ENCODE measurements around the gene ANK2.
"Not testable (repeated sequence)": the region's sequence is repeated elsewhere in the genome, so short reads cannot be mapped to it uniquely, and the experiment has no call there.

Gene ANK2

GRCh38 chr4:113052379-113052951 is 3.0 kb downstream of the ANK2 start:
- DNase-seq, result no peak

DNA sequence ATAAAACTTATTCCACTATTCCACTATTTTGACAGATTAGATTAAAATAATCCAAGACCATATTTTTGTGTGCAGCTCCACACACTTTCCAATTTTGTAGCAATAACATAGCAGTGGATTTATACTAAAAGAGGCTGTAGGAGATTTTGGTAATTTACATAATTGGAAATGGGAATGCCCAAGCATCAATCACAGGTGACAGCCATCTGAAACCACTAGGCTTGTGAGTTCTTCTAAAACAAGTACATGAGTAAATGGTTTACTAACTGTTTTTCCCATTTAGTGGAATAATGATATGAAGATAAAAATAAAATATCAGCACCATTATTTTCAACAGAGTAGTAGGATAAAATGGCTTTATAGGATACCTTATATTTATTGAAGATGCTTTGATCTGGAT is 4.4 kb downstream of the ANK2 start:
- DNase-seq, result no peak

- DNase-seq, result no peak
These were observed 6.9 kb downstream of the ANK2 start for GRCh38 chr4:113056318-113056717.

DNA sequence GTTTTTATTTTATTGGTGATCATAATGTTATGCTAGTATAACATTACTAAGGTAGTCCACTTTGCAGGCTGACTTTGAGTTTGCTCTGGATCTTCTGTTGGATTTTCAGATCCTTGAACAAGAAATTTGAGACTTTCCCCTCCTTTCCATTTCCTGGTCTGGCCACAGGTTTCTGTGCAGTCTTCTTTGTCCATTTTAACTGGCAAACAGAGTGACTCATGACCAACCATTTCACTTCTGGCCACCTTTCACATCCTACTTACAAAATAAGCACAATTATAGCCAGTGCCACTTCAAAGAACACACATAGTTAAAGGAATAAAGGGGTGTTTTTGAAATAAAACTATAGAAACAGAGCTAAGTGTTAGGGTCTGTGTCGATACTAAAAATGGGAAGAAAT is 8.4 kb downstream of the ANK2 start:
- no peak for DNase-seq

- no peak for DNase-seq
These were observed 10.2 kb downstream of the ANK2 start for GRCh38 chr4:113059449-113060182.

DNA sequence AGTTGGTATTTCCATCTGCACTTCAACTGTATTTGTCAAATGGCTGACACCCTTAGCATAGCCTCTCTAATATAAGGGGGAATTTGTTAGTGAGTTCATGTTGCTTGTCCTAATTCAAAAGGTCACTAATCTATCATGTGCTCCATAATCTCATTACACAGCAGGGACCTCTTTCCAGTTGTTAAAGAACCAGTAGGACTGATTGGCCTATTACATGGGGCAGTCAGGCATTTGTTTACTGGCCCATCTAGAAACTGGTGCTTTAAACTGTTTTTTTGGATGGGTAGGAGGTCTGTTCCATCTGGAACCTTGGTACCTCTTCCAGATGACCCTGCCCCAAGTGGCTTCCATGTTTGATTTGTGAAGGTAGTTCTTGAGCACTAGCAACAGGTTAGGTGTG is 11.4 kb downstream of the ANK2 start:
- DNase-seq, result no peak

DNA sequence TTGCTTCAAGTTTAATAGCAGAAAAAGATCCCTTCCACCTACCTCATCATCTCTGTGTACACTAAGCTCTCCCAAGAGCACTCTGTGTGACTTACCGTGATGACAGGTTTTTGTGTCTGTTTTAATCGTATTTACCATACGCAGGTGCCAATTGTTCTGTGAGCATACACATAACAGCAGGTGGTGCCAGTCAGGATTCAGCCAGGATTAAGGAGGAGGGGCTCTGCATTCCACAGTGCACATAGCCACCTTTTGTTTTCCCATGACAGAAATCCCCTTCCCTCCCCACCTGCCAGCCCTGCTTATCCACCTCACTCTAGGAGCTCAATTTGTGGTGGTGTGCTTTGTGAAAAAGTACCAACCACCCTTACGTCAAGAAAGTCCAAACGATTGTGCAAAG is 14.8 kb downstream of the ANK2 start:
- no peak for DNase-seq

- no peak for DNase-seq
These were observed 16.2 kb downstream of the ANK2 start for GRCh38 chr4:113065629-113066028.

GRCh38 chr4:113068771-113069170 is 19.3 kb downstream of the ANK2 start:
- DNase-seq, result not testable (repeated sequence)

DNA sequence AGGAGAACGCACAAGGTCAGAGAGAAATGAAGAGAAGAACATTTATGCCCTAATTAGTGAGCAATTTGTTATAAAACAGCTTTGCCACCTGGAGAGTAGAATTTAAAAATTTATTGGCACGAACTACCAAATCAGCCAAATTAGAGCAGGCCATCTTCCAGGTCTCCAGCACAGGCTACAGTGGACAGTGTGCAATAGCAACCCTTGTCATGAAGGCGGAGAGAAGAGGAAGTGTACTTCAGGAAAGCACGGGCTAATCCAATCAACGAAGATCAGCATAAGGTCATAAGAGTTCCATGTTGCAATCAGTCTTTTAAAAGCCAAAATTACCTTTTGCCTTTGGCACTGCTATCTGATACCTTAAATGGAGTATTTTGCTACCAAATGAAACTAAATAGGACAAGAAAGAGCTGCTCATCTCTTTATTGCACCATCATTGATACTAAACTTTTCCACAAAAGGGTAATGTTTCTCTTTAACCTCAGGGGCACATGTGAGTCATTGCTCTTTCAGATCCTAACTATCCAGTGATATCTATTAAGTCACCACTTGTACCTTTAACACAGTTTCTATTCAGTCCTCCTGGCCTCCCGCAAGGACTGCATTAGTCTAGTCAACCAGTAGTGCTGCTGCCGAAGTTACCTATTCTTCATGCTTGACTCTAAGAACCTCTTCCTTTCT is 19.9 kb downstream of the ANK2 start:
- DNase-seq, result no peak

DNA sequence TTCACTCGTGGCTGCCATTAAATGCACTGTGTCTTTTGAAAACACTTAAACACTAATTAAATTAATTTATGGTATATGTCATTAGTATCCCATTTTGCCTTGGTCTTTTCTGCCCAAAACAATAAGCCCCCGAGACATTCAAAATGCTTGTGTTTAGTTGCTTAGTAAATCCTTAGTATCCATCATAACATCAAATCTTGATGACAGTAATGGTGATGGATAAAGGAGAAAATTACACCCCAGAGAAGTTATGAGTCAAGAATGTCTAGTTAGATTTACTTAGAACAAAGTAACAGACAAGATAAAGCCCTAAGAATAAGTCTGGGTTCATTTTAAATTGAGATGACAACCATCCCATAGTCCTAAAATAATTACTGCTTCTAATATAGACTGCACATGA is 21.3 kb downstream of the ANK2 start:
- DNase-seq, result no peak

- DNase-seq, result no peak
These were observed 21.8 kb downstream of the ANK2 start for GRCh38 chr4:113071274-113071673.

- DNase-seq, result no peak
These were observed 22.4 kb downstream of the ANK2 start for GRCh38 chr4:113071805-113072204.

DNA sequence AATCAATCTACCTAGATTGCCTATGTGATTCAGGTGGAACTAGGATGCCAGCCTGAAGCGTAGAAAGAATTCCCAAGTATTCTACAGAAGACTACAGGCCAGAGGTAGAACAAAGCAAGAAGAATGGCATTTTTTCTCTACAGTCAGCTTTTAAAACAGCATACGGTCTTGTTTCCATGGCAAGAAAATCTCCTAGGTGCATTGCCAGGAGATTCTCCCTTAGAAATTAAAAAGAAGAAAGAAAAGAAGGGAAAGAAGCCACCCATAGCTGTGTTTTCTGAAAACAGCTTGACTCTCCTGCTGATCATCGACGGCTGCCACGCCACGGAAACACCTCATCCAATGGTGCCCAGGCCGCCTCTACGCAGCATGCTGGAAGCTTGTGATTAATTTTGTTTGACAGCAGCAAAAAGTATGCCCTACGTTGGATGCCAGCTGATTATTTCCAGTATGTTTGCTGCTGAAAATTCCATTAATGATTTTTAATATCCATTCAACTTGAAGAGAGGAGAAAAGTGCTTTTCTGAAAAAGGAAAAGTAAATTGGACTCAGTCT is 24.1 kb downstream of the ANK2 start:
- no peak for DNase-seq

DNA sequence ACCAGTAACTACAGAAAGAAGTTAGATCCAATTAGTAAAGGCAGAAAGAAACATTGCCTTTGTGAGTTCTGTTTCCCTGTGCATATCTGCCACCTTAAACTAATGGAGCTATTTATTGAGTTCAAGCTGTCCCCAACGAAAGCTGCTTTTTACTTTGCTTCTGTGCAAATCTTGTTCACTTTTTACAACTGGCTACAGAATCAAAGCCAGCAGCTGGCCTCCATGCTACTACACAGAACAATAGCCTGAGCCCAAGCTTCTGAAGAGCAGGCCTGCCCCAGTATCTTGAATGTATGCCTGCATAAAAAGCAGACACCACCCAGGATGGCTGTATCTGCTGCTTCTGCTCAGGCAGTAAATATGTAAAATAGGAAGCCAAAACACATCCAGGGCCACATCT is 28.1 kb downstream of the ANK2 start:
- DNase-seq, result no peak

DNA sequence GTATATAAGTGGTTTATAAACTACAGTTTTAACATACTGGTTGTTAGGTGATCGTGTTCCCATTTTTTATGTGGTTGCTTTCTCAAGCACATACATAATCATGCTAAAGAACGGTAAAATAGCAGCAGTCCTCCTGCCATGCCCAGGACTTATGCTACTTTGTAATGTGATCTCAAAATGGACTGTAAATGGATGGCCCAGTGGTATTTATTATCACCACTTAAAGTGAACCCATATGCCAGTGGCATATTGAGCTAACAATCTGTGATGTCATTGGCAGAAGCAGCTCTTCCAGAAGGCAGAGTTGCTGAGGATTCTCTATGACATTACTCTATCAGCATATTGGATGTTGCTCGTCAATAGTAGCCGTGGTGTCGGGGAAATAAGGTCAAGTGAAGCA is 28.6 kb downstream of the ANK2 start:
- no peak for DNase-seq

DNA sequence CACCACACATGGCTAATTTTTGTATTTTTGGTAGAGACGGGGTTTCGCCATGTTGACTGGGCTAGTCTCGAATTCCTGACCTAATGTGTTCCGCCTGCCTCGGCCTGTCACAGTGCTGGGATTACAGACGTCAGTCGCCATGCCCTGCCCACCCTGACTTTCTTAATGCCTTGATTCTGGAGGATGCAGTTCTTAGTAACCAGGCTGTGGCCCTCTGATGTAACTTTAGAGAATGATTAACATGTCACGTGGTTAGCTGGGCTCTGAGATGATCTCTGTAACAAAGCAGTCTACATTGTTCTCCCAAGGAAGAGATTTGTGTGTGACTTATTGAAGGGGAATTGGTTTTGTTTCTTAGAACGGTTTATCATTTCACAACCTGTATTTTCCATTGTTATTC is 30.6 kb downstream of the ANK2 start:
- DNase-seq, result no peak

GRCh38 chr4:113080624-113081023 is 31.2 kb downstream of the ANK2 start:
- no peak for DNase-seq

DNA sequence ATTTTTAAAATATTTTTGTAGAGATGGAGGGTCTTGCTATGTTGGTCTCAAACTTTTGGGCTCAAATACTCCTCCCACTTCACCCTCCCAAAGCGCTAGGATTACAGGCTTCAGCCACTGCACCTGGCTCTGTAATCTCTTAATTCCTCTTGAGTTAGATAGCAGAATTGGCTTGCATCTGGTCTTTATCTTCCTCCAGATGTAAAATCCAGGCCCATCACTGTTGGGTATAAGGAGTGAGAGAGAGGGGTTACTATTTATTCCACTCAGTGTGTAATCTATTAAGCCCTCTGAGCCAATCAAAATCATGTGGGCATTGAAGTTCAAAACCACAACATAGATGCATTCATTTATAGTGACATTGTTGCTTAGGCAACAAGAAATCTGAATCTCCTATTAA is 33.9 kb downstream of the ANK2 start:
- no peak for DNase-seq

GRCh38 chr4:113086172-113086695 is 36.8 kb downstream of the ANK2 start:
- DNase-seq, result no peak

DNA sequence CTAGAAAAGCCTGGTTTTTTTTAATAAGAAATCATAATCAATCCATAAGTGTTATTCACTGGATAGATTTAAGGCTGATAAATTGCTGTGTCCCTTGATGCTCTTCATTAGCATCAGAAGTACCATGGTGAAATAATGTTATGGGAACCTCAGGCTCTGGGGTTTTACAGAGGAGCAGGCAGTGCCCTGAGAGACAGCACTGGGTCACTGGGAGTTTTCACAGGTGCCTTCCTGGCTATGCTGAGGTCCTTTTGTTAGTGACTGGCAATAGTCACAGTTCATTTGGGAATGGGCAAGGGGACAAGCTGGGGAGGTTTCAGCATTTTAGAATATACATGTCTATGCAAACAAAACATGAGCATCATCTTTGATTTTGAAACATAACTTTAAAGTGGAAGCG is 38.6 kb downstream of the ANK2 start:
- DNase-seq, result no peak

GRCh38 chr4:113090954-113091353 is 41.5 kb downstream of the ANK2 start:
- no peak for DNase-seq

DNA sequence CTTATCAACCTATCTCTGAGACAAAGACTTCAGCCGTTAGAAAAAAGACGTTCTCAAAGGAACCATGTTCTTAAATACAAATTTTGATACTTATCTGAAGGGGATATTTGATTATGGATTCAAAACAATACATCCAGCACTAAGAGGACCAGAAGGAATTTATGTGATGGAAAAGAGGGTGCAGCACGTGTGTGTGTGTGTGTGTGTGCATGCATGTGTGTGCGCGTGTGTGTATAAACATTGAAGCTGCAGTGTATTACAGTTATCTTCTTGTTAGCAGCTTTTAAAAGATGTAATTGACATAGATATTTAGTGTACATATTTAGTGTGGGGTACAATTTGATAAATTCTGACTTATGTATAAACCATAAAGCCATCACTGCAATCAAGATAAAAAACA is 44.9 kb downstream of the ANK2 start:
- no peak for DNase-seq

- DNase-seq, result no peak
These were observed 45.3 kb downstream of the ANK2 start for GRCh38 chr4:113094802-113095201.
